ENCODE results near the gene ACD.

Gene ACD

DNA sequence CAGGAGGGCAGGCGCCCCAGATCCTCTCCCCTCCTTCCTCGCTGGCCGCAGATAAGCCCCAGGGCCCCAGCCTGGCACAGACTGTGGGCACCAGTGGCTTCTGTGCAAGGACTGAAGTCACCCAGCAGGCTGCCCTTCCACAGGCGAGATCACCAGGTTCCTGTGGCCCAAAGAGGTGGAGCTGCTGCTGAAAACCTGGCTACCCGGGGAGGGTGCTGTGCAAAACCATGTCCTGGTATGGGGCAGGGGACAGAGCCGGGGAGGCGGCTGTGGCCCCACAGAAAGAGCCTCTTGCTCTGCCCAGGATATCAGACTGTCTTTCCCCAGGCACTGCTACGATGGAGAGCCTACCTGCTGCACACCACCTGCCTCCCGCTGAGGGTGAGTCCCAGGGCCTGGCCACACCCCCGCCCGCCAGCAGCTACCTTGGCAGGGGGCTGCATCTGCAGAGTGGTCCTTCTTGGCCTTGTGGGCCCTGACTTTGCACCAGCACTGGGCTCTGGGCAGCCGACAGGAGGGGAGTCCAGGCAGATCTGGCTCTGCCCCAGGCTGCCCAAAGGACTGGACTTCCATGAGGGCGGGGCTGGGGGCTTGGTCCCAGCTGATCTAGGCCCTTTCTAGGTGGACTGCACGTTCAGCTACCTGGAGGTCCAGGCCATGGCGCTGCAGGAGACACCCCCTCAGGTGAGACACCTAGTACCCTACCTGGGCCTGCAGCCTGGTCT lies 14.5 kb downstream of the ACD start:
- no peak for DNase-seq

DNA sequence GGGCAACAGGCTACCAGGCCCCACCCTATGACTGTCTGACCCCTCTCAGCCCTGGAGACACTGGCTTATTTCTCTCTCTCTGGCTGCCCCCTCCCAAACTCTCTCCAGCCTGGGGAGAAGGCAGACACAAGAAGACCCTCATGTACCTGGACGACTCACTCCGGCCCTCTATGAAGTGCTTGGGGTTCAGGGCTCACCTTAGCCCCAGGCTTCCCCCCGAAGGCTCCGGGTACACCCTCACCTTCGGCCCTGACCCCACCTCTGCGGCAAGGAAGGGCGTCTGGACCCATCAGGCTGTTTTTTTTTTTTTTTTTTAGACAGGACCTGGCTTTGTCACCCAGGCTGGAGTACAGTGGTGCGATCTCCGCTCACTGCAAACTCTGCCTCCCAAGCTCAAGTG lies 16.0 kb downstream of the ACD start:
- no peak for DNase-seq

DNA sequence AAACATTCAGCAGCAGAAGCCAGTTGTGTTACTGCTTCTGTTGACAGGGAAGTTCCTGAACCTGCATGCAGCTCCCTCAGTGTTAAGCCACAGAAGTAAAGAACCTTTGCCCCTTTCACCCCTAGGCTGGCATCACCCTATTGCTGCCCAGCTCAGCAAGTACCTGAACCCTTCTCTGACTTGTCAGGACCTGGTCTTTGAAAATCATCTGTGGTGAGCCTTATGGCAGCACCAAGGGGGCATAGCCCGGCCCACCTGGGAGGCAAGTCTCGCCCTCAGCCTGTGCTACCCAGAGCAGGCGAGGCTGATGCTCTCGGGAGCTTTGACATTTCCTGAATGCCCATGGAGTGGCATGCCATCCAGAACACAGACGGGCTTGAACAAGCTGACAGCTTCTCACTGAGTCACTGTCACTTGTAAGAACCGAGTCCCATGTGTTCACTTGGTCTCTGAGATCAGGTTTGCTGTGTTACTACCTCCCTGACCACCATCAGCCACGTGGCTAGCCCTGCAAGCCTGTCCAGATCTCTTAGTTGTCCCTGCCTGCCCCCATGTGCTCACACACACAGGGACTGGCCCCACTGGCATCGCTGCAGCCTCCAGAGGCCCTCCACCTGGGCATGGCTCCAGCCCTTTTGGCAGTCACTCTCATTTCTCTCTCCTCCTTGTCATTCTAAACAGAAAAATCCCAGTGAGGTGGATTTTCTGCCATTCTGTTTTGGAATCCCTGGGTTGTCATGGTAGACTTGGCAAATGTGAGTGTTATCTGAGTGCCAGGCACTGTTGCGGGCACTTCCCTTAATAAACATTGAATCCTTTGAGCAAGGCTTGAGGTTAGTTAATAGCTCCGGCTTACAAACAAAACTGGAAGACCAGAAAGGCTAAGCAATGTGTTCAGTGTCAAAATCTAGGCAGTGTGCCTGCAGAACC lies 18.0 kb downstream of the ACD start:
- no peak for DNase-seq

DNA sequence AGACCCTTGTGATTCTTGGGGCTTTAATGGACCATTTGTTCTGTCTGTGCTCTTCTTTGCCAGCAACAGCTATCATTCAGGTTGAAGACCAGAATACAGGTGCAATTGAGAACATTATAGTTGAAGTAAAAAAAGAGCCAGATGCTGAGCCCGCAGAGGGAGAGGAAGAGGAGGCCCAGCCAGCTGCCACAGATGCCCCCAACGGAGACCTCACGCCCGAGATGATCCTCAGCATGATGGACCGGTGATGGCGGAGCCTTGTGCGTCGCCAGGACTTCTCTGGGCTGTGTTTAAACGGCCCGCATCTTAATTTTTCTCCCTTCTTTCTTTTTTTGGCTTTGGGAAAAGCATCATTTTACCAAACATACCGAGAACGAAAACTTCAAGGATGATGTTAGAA lies 22.4 kb downstream of the ACD start:
- no peak for DNase-seq

DNA sequence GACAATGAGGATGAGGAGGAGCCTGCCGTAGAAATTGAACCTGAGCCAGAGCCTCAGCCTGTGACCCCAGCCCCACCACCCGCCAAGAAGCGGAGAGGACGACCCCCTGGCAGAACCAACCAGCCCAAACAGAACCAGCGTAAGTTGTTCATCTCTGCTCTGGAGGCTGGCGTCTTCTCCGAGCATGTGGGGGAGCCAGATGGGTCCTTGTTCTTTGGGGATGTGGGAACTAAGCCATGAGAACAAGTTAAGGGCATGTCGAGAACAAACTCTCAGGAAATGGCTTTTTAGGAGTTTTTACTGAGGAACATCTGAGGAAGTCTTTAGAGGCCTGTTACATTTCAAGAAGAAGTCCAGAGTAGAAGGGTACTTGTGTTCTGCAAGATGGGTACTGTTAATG lies 23.3 kb downstream of the ACD start:
- DNase-seq: no peak

DNA sequence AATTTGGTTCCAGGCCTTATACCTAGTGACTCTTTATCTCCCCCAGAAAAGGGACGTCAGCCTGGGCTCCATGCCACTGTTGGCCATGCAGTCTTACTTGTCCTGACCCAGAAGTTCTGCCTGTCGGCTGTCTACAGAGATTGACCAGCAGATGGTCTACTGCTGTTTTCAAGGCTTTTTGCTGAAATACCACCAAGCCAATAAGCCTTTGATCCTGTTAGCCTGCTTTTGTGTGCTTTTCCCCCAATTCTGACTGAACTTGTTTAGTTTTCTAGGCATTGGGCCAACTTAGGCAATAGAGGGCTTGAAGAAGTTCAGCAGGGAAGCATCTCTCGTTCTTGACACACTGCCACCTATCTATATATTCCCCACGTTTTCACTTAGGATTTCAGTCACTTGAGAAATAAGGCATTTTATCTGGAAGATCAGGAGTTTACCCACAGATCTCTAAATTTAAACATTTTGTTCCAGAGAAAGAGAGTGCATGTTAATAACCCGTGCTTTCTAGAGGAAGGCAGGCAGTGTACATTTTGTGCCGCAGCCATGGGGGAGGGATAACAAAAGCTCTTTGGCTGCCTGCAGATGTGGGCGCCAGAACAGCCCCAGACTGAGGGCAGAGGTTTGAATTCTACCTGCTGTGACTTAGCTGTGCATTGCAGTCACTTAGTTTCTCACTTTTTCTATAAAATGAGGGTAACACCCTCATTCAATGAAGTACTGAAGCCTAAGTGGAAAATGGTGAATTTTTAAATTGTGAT lies 27.5 kb downstream of the ACD start:
- DNase-seq: no peak

DNA sequence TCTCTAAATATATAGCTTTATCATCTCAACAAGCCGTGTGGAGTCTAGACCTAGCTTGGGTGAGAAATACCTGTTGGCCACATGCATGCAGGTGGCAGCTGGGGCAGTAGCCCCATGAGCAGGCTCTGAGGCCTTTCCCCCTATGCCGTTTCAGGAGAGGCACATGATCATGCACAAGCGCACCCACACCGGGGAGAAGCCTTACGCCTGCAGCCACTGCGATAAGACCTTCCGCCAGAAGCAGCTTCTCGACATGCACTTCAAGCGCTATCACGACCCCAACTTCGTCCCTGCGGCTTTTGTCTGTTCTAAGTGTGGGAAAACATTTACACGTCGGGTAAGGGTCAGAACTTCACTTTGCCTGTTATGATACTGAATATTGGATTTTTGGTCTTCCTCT lies 31.8 kb downstream of the ACD start:
- DNase-seq: no peak

DNA sequence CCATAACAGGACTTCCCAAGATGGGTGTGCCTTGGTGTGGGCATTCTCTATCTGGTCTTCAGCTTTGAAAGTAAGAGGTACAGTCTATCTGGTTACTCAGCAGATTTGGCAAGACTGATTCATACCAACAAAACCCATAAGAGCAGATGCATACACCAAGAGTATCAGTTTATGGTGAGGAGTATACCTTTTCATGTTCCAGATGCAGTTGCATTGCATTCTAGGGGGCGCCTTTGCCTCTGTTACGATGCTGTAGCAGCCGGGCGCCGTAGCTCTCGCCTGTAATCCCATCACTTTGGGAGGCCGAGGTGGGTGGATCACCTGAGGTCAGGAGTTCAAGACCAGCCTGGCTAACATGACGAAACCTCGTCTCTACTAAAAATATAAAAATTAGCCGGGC lies 46.3 kb downstream of the ACD start:
- DNase-seq: no peak

DNA sequence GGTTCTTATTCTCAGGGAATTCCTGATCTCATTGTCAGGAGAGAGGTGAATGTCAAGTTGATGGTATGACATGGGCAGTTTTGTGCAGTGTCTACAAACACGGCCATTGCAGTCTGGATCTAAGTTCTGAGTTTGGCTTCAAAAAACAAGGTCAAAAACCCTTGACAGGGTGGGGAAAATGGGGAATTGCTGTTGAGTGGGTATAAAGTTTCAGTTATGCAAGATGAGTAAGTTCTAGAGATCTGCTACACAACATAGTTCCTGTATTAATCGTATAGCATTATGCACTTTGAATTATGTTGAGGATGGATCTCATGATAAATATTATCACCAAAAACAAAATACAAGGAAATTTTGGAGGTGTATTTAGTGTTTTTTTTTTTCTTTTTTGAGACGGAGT lies 51.7 kb downstream of the ACD start:
- no peak for DNase-seq

Measured in right forelimb (tissue), 1 donor.